ENCODE measurements around the gene TCHP.

GRCh38 chr12:109951136-109951535 is 51.1 kb downstream of the TCHP start:
- TF ChIP-seq CTCF (IDR thresholded peaks at IDR 0.05) (no peak), POLR2A (IDR thresholded peaks at IDR 0.05) (no peak)
